Measurements from ENCODE around the gene NUDT8. TPM values are rescaled to one million over a fixed set of nuclear protein-coding genes. Genes with fewer than 3 reads are reported as not detected.

Gene NUDT8
- total RNA-seq, 1 donor from 2014 or later: 5.3 TPM

GRCh38 chr11:67644472-67645418 is 15.0 kb upstream of the NUDT8 start:
- Mint-ChIP-seq H3K4me3 (no peak overlapping the region), H3K27me3 (peaks cover 2% of the 10 kb centered on the region), H3K36me3 (ENCODE audit: low read depth) (no peaks in the 10 kb centered on the region), H3K4me1 (peaks cover 56% of the 10 kb centered on the region), H3K9me3 (no peaks in the 10 kb centered on the region), H3K27ac (no peak overlapping the region)
- intact Hi-C loops (cut with micrococcal nuclease): no loop called here
- no peak for TF ChIP-seq CTCF (IDR thresholded peaks at IDR 0.05)
- ATAC-seq (ENCODE audit: low read depth) (no peak), DNase-seq (no peak)
- ChIA-PET POLR2A (interaction anchor here (1.0 to 7.2 kb wide), 2 partner anchors 15 to 244 kb away, joined by 3 to 43 read pairs; partner anchors contain the start of gene NUDT8), CTCF (interaction anchor here (1.1 to 2.1 kb wide), 3 partner anchors 9 to 31 kb away, joined by 3 to 7 read pairs (median 4); no protein-coding TSS in a partner anchor)

- Mint-ChIP-seq H3K4me3 (peak overlapping the region; percentile 24), H3K4me1 (peaks cover 49% of the 10 kb centered on the region), H3K9me3 (no peaks in the 10 kb centered on the region), H3K36me3 (ENCODE audit: low read depth) (no peaks in the 10 kb centered on the region), H3K27me3 (peaks cover 2% of the 10 kb centered on the region), H3K27ac (no peak overlapping the region)
- intact Hi-C loops (cut with micrococcal nuclease): no loop called here
- CTCF ChIA-PET: interaction anchor here (1.5 kb wide), 1 partner anchor 27 kb away, joined by 4 read pairs; no protein-coding TSS in a partner anchor
- TF ChIP-seq CTCF (IDR thresholded peaks at IDR 0.05): no peak
- ATAC-seq (ENCODE audit: low read depth) (no peak), DNase-seq (no peak)
- POLR2A ChIA-PET: interaction anchor here (1.0 to 7.2 kb wide), 2 partner anchors 14 to 243 kb away, joined by 3 to 43 read pairs; partner anchors contain the start of gene NUDT8
Observed at GRCh38 chr11:67644042-67644441, 14.3 kb upstream of the NUDT8 start.

GRCh38 chr11:67642173-67643120 is 12.7 kb upstream of the NUDT8 start:
- DNase-seq: no peak
- ChIA-PET POLR2A (interaction anchor here (0.6 kb wide), 1 partner anchor 1577 kb away, joined by 9 read pairs; no protein-coding TSS in a partner anchor), CTCF (no interaction called here)
- peaks cover 34% of the 10 kb centered on the region for H3K4me1 Mint-ChIP-seq
- no peak for ATAC-seq (ENCODE audit: low read depth)
- H3K4me3 Mint-ChIP-seq: no peak overlapping the region
- no peak for TF ChIP-seq CTCF (IDR thresholded peaks at IDR 0.05)
- no peaks in the 10 kb centered on the region for H3K36me3 Mint-ChIP-seq (ENCODE audit: low read depth)
- intact Hi-C loops (cut with micrococcal nuclease): no loop called here
- H3K27me3 Mint-ChIP-seq: peaks cover 2% of the 10 kb centered on the region
- H3K27ac Mint-ChIP-seq: no peak overlapping the region
- H3K9me3 Mint-ChIP-seq: no peaks in the 10 kb centered on the region

GRCh38 chr11:67641338-67642172 is 11.8 kb upstream of the NUDT8 start:
- Mint-ChIP-seq H3K27me3 (peaks cover 2% of the 10 kb centered on the region), H3K36me3 (ENCODE audit: low read depth) (no peaks in the 10 kb centered on the region), H3K4me1 (peaks cover 25% of the 10 kb centered on the region), H3K27ac (no peak overlapping the region), H3K9me3 (no peaks in the 10 kb centered on the region), H3K4me3 (no peak overlapping the region)
- no peak for TF ChIP-seq CTCF (IDR thresholded peaks at IDR 0.05)
- intact Hi-C loops (cut with micrococcal nuclease): no loop called here
- POLR2A ChIA-PET: no interaction called here
- CTCF ChIA-PET: interaction anchor here (1.2 kb wide), 1 partner anchor 18 kb away, joined by 3 read pairs; no protein-coding TSS in a partner anchor
- ATAC-seq (ENCODE audit: low read depth) (no peak), DNase-seq (no peak)

Data from activated B cell treated with CpG ODN at 0.5 μM for 24 hours (primary cell).